Esophagus muscularis mucosa (tissue), 4 donors: ENCODE measurements around the gene JMJD7.

Source experiments
- CTCF ChIP-seq, 3 experiments: fragments of 200-600 bp in 2 of 3; fragments of 450-650 bp in 1 of 3; sonication (generic) in 2 of 3; IDR thresholded peaks; one replicate each; pipeline ENCODE4 v1.5.1; 2017 to 2019; ENCODE audit warnings: antibody characterized with exemption in 3 of 3, mild to moderate bottlenecking in 2 of 3, moderate library complexity in 1 of 3
- EP300 ChIP-seq: sonication (generic); formaldehyde crosslinking; IDR thresholded peaks from one replicate; pipeline ENCODE4 v1.6.1; 2017; ENCODE audit warnings: antibody characterized with exemption
- POLR2A ChIP-seq: fragments of 450-650 bp; IDR thresholded peaks from one replicate; pipeline ENCODE4 v1.6.1; 2017; ENCODE audit warnings: antibody characterized with exemption, moderate library complexity, mild to moderate bottlenecking, low read depth
- POLR2AphosphoS5 ChIP-seq, 2 donors: sonication (generic); formaldehyde crosslinking; IDR thresholded peaks; one replicate each; pipeline ENCODE4 v1.6.1; 2017; ENCODE audit warnings: antibody characterized with exemption in 2 of 2

- TF ChIP-seq CTCF (IDR thresholded peaks at IDR 0.05): no peak
- no peak for TF ChIP-seq POLR2AphosphoS5 (IDR thresholded peaks at IDR 0.05)
- TF ChIP-seq POLR2A: no peak
- TF ChIP-seq EP300: no peak
These were observed 47.2 kb upstream of the JMJD7 start for GRCh38 chr15:41780727-41781126.
